Fibroblast of pulmonary artery (primary cell): Measurements from ENCODE around the gene LMAN1.

Source experiments
- DNase-seq: peaks from one replicate; pipeline ENCODE4 v3.0.0-alpha.2; 2010; ENCODE audit warnings: low read depth
- H3K4me3 ChIP-seq: replicated peaks from 2 replicates; pipeline ENCODE4 v1.5.1; 2011; ENCODE audit warnings: low read depth, mild to moderate bottlenecking, control low read depth, low read length, moderate library complexity
- CTCF ChIP-seq: IDR thresholded peaks from 2 replicates; pipeline ENCODE4 v1.5.1; 2011; ENCODE audit warnings: mild to moderate bottlenecking, control low read depth, low read length, inconsistent platforms; ENCODE audit errors: missing control alignments

The LMAN1 gene

GRCh38 chr18:59379772-59380522 lies 20.9 kb upstream of the LMAN1 start:
- H3K4me3 ChIP-seq = no peak overlapping the region
- no peak for TF ChIP-seq CTCF
- no peak for DNase-seq

- no peak for DNase-seq
- H3K4me3 ChIP-seq = no peak overlapping the region
- TF ChIP-seq CTCF = no peak
Measured at GRCh38 chr18:59377613-59378337, 18.7 kb upstream of the LMAN1 start.

- no peak for TF ChIP-seq CTCF
- DNase-seq = no peak
- H3K4me3 ChIP-seq = no peak overlapping the region
Measured at GRCh38 chr18:59376351-59376935, 17.4 kb upstream of the LMAN1 start.

- DNase-seq = no peak
- no peak overlapping the region for H3K4me3 ChIP-seq
- no peak for TF ChIP-seq CTCF
Measured at GRCh38 chr18:59374128-59374527, 15.1 kb upstream of the LMAN1 start.

GRCh38 chr18:59372975-59373374 lies 13.9 kb upstream of the LMAN1 start:
- no peak for TF ChIP-seq CTCF
- no peak for DNase-seq
- no peak overlapping the region for H3K4me3 ChIP-seq

- H3K4me3 ChIP-seq = no peak overlapping the region
- DNase-seq = no peak
- TF ChIP-seq CTCF = no peak
Measured at GRCh38 chr18:59360381-59360780, 1.3 kb upstream of the LMAN1 start.

GRCh38 chr18:59359576-59359952 lies 499 bp upstream of the LMAN1 start:
- TF ChIP-seq CTCF = no peak
- no peak for DNase-seq
- H3K4me3 ChIP-seq = peak overlapping the region; percentile 93
